ENCODE data around the gene NT5C3A.

- TF ChIP-seq SUZ12 (IDR thresholded peaks at IDR 0.05; ENCODE audit: extremely low read depth, insufficient read depth, insufficient read length): no peak
- TF ChIP-seq ZNF274 (IDR thresholded peaks at IDR 0.05; ENCODE audit: low read depth, low read length): no peak
- TF ChIP-seq YY1 (IDR thresholded peaks at IDR 0.05; ENCODE audit: insufficient read depth, insufficient read length): no peak
Observed at GRCh38 chr7:33053721-33054120, 8.9 kb downstream of the NT5C3A start.

Measured in NT2/D1 (cell line).